D721Med (cell line): ENCODE measurements around the gene ACACA.

Experiments used
- DNase-seq: peaks from one replicate; pipeline ENCODE4 v3.0.0; 2011; ENCODE audit warnings: low spot score; ENCODE audit not compliant: insufficient read length
- FAIRE-seq: peaks from 2 replicates; lab custom pipeline; 2011; peaks lifted over from hg19 to GRCh38; lab: Jason Lieb, UNC
- TF ChIP-seq, protein P1 (sequence below): IDR thresholded peaks from 2 replicates; pipeline ENCODE4 v1.5.1; 2012; ENCODE audit warnings: mild to moderate bottlenecking, control low read depth; ENCODE audit not compliant: insufficient read depth; ENCODE audit errors: missing control alignments

Gene ACACA

GRCh38 chr17:37291351-37291750, 115.3 kb downstream of the ACACA start:
- TF ChIP-seq, protein P1, sequence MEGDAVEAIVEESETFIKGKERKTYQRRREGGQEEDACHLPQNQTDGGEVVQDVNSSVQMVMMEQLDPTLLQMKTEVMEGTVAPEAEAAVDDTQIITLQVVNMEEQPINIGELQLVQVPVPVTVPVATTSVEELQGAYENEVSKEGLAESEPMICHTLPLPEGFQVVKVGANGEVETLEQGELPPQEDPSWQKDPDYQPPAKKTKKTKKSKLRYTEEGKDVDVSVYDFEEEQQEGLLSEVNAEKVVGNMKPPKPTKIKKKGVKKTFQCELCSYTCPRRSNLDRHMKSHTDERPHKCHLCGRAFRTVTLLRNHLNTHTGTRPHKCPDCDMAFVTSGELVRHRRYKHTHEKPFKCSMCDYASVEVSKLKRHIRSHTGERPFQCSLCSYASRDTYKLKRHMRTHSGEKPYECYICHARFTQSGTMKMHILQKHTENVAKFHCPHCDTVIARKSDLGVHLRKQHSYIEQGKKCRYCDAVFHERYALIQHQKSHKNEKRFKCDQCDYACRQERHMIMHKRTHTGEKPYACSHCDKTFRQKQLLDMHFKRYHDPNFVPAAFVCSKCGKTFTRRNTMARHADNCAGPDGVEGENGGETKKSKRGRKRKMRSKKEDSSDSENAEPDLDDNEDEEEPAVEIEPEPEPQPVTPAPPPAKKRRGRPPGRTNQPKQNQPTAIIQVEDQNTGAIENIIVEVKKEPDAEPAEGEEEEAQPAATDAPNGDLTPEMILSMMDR = no peak
- no peak for FAIRE-seq
- no peak for DNase-seq

DNA sequence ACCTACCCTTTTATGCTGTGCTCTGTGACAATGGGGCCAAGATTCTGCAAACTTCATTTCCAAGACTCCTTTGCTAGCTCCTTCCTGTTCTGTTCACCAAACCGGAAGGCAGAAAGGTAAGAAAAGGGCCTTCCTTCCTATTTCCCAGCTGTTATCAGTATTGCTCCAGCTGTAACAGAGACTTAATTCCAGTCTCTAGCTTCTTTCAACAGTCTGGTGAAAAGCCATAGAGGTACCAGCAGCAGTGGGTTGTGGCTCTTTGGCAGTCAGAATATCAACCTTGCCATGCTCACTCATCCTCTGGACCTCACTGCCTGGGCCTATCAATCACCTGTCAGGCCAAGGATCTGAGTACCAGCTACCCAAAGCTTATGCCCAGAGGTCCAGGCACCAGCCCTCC, 120.2 kb downstream of the ACACA start:
- TF ChIP-seq, protein P1 = no peak
- no peak for DNase-seq
- FAIRE-seq = no peak

GRCh38 chr17:37284191-37284590, 122.4 kb downstream of the ACACA start:
- TF ChIP-seq, protein P1 = no peak
- FAIRE-seq = no peak
- no peak for DNase-seq

DNA sequence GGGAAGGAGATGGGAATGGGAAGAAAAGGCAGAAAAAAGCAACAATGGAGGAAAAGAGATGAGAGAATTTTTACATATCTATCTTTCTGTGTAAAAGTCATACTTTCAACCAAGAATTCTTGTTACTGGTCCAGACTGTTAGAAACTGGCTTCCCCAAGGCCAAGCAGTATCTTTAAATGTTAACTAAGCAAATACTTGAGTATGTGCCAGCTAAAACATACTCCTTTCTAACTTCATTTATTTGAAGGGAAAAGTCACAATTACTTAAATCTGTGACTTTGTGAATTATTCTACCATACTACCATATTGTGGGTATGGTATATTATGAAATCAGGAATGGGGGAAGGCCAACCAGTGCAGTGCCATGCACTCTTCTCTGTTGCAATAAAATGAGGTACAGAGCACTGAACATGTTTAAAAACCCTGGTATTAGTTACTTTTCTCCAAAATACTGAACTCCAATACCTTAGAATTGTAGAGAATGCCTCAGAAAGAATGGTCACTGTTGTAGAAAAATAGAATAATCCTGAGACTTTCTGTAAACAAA, 123.1 kb downstream of the ACACA start:
- DNase-seq (no peak), FAIRE-seq (no peak)
- TF ChIP-seq, protein P1 = no peak

DNA sequence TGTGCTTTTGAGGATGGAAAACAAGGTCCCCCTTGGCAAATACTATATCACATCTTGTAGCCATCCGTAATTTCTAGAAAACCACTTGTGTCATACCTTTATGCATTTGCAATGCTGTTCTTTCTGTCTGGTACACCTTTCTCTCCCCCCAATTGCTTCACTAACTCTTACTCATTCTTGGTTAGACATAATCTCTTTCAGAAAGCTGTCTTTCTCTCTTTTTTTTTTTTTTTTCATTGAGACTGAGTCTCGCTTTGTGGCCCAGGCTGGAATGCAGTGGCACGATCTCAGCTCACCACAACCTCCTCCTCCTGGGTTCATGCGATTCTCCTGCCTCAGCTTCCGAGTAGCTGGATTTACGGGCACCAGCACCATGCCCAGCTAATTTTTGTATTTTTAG, 125.8 kb downstream of the ACACA start:
- TF ChIP-seq, protein P1 = no peak
- no peak for FAIRE-seq
- DNase-seq = no peak

- DNase-seq = no peak
- FAIRE-seq = no peak
- TF ChIP-seq, protein P1 = no peak
Measured at GRCh38 chr17:37278247-37278894, 128.3 kb downstream of the ACACA start.

DNA sequence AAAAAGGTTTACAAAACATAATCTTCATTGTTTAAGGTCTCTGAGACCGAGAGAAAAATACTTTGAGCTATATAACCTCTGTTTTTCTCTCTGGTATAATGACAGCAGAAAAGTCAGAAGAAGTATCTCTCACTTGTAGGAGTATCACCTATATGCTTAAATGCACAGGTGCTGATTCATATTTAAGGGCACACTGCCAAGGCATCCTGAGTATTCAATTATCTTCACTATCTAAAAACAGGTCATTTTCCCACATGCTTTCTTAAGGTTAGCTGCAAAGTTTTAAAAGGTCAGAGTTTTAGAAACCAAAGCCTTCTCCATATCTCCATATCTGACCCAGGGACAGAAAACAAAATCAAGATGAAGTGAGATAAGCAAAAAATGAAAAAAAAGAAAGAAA, 130.2 kb downstream of the ACACA start:
- TF ChIP-seq, protein P1 = no peak
- FAIRE-seq (no peak), DNase-seq (no peak)
